Hair follicle dermal papilla cell (primary cell): ENCODE measurements around the gene VGF. TPM values are rescaled to one million over a fixed set of nuclear protein-coding genes. Genes with fewer than 3 reads are reported as not detected.

Source experiments
- small RNA-seq: library from RNA; depleted of rRNA; stranded (forward); fragments of <200 nt; gene quantifications from one replicate; pipeline ENCODE3, GENCODE V24; 2012
- total RNA-seq: library from RNA; depleted of rRNA; stranded (reverse); fragments of >200 nt; gene quantifications from 2 replicates; pipeline ENCODE4 v1.2.3, GENCODE V29; 2012

The VGF gene
- 0.16 TPM in 1 of 2 replicates, not detected in the other for total RNA-seq

DNA sequence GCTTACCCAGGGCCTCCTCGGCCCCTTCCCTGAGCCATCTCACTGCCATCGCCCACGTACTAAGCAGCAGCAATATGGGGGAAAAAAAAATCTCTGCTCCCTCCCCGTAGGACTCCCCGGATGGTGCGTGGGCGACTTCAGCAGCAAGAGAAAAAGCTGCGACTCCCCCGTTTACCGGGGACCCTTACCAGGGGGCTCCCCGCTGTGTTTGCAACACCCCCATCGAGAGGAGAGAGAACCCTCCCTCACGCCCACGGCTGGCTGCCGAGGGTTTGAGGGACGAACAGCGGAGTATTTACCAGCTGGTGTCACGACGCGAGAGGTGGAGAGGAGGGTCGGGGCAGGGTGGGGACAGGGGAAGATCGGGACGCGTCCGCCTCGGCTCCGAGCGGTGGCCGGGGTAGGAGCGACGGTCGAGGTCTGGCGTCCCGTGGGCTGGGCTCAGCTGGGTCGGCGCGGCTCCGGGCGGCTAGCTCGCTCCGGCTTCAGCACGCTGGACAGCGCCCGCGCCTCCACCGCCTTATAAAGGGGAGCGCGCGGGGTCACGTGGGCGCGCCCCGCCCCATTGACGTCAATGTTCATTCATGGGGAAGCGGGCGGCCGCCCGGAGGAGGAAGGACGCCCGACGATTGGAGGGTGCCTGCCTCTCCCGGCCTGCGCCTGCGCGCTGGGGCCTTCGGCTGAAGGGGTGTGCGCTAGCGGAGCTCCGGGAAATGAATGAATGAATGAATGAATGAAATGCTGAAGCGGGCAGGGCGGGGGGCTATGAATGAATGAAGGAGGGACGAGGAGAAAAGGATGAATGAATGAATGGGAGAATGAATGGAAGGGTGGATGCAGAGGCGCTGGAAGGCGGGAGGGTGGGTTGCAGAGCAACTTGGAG lies at the start of gene VGF:
Gene VGF, minus strand, starts transcription at position 495 of the 883 bp plus-strand sequence. CDS start 726 bp downstream, outside the sequence.

GRCh38 chr7:101200862-101201599 lies 35.7 kb upstream of the VGF start, which contains the start of gene MOGAT3:
Gene MOGAT3 (minus strand): TSS chr7:101201036. CDS start chr7:101200854, 182 bp downstream.

DNA sequence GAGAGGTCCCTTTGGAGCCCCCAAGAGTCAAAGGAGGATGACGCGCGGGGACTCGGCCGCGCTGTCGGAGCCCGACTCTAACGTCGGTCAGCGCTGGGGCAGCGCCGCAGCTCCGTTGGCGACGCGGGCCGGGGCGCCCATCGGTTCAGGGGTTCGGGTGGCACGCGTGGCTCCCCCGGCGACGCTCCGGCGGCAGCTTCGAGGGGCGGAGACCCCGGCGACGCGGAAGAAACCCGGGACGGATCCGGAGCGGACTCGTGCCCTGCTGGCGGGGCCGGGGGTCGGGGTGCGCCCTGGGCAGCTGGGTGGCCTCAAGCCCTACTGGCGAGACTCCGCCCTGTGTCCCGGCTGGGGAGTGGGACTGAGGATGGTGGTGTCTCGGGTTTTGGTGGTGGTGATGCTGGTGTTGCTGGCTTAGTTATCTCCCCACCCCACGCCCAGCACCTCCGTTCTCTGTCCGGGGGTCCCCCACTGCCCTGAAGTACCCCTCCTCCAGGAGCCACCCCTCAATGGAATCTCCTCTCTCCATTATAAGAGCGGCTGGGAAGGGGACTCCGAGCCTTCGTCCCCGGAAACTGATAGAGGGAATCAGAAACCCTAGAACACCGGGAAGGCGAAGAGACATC lies 14.9 kb upstream of the VGF start, which contains the start of gene NAT16:
Gene NAT16, minus strand, starts transcription at position 164 of the 626 bp plus-strand sequence. CDS start 5,486 bp downstream, outside the sequence.

GRCh38 chr7:101153969-101154692 lies 11.2 kb downstream of the VGF start, which contains the start of gene AP1S1:
Gene AP1S1 (plus strand): TSS chr7:101154476. CDS start chr7:101154515, 39 bp downstream.

DNA sequence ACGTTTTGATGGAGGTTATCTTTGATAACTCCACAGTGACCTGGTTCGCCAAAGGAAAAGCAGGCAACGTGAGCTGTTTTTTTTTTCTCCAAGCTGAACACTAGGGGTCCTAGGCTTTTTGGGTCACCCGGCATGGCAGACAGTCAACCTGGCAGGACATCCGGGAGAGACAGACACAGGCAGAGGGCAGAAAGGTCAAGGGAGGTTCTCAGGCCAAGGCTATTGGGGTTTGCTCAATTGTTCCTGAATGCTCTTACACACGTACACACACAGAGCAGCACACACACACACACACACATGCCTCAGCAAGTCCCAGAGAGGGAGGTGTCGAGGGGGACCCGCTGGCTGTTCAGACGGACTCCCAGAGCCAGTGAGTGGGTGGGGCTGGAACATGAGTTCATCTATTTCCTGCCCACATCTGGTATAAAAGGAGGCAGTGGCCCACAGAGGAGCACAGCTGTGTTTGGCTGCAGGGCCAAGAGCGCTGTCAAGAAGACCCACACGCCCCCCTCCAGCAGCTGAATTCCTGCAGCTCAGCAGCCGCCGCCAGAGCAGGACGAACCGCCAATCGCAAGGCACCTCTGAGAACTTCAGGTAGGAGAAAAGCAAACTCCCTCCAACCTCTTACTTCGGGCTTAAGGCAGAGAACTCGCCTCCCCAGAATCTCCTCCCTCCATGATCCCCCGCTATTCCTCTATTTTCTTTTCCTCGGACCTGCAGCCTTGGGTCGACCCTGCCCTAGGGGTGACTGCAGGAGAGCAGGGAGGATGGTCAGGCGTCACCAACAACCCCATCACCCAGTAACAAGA lies 38.5 kb downstream of the VGF start, which contains the start of gene SERPINE1:
Gene SERPINE1, plus strand, starts transcription at position 454 of the 809 bp plus-strand sequence. CDS start 1,290 bp downstream, outside the sequence.

Small RNA genes within 50 kb of the gene (small RNA-seq; reads per million reads assigned to genes)
- not detected for gene MIR4653

Other genes starting within 250 kb of the VGF start
- not detected in 2 replicates for gene MUC3A, start 216.0 kb downstream of the VGF start, total RNA-seq
- gene MUC12, start 196.0 kb downstream of the VGF start, total RNA-seq, result under 0.01 TPM in 1 of 2 replicates, not detected in the other
- gene MUC17, start 145.5 kb downstream of the VGF start, total RNA-seq, result not detected in 2 replicates
- 20.4 and 25.3 TPM in 2 replicates for gene TRIM56, start 80.1 kb downstream of the VGF start, total RNA-seq
- 290 and 467 TPM in 2 replicates for gene SERPINE1, start 38.5 kb downstream of the VGF start, total RNA-seq
- gene AP1S1, start 11.1 kb downstream of the VGF start, total RNA-seq, result 124 and 145 TPM in 2 replicates
- not detected in 2 replicates for gene NAT16, start 14.7 kb upstream of the VGF start, total RNA-seq
- not detected in 2 replicates for gene MOGAT3, start 35.5 kb upstream of the VGF start, total RNA-seq
- 84.5 and 87.3 TPM in 2 replicates for gene PLOD3, start 52.0 kb upstream of the VGF start, total RNA-seq
- gene ZNHIT1, start 52.6 kb upstream of the VGF start, total RNA-seq, result 49.8 and 60.1 TPM in 2 replicates
- gene CLDN15, start 72.2 kb upstream of the VGF start, total RNA-seq, result 4.1 TPM in 2 replicates
- 88.1 and 118 TPM in 2 replicates for gene FIS1, start 79.5 kb upstream of the VGF start, total RNA-seq
- 26.6 and 31.0 TPM in 2 replicates for gene IFT22, start 156.2 kb upstream of the VGF start, total RNA-seq
- not detected in 2 replicates for gene COL26A1, start 197.3 kb upstream of the VGF start, total RNA-seq